NOMO-1 (cell line): ENCODE measurements around the gene DNAAF6.

Experiments used
- DNase-seq, 2 experiments: peaks; one replicate each; lab custom pipeline; 2025; ENCODE audit not compliant: unreplicated experiment in 2 of 2; lab: John Stamatoyannopoulos, UW

The DNAAF6 gene

GRCh38 chrX:107290019-107290418 lies 83.6 kb downstream of the DNAAF6 start:
- no peak for DNase-seq

GRCh38 chrX:107293056-107293455 lies 86.6 kb downstream of the DNAAF6 start:
- DNase-seq: no peak
